Thymus (tissue), 11 donors: ENCODE results near the gene MRPL23. TPM values are rescaled to one million over a fixed set of nuclear protein-coding genes. Genes with fewer than 3 reads are reported as not detected.

ENCODE experiments used
- DNase-seq, 9 donors: peaks; one replicate each; pipeline ENCODE4 v3.0.0-alpha.2; 2013; ENCODE audit warnings: low spot score in 9 of 9, low read depth in 6 of 9, missing footprints in 1 of 9
- H3K27ac ChIP-seq, 2 donors: one replicate each; pipeline ENCODE4 v1.5.1; 2013; ENCODE audit warnings: control low read depth in 1 of 2, low read depth in 1 of 2, low read length in 1 of 2, mild to moderate bottlenecking in 1 of 2, moderate library complexity in 1 of 2
- H3K27me3 ChIP-seq, 2 donors: one replicate each; pipeline ENCODE4 v1.5.1; 2013; ENCODE audit warnings: low read length in 1 of 2; ENCODE audit not compliant: control insufficient read depth in 2 of 2, insufficient read depth in 1 of 2
- H3K36me3 ChIP-seq, 2 donors: one replicate each; pipeline ENCODE4 v1.5.1; 2013; ENCODE audit warnings: low read length in 1 of 2, mild to moderate bottlenecking in 1 of 2, moderate library complexity in 1 of 2; ENCODE audit not compliant: control insufficient read depth in 2 of 2, insufficient read depth in 2 of 2
- H3K4me1 ChIP-seq, 2 donors: one replicate each; pipeline ENCODE4 v1.5.1; 2013; ENCODE audit warnings: low read length in 2 of 2; ENCODE audit not compliant: control insufficient read depth in 2 of 2, insufficient read depth in 2 of 2
- H3K4me3 ChIP-seq, 2 donors: one replicate each; pipeline ENCODE4 v1.5.1; 2013; ENCODE audit warnings: low read length in 2 of 2, control low read depth in 1 of 2, mild to moderate bottlenecking in 1 of 2
- H3K9me3 ChIP-seq, 2 donors: one replicate each; pipeline ENCODE4 v1.5.1; 2013; ENCODE audit warnings: low read length in 1 of 2, mild to moderate bottlenecking in 1 of 2; ENCODE audit not compliant: control insufficient read depth in 2 of 2, insufficient read depth in 1 of 2
- WGBS: extraction: QIAGEN DNeasy Blood & Tissue Kit; methylation state at CpG from one replicate; pipeline ENCODE4 v1.1.7; 2013; 5-methylcytosine and 5-hydroxymethylcytosine counted together
- polyA plus RNA-seq: library from polyadenylated mRNA; stranded (reverse); fragments of 200-250 nt; gene quantifications from one replicate; pipeline ENCODE4 v1.2.3, GENCODE V29; 2013
- total RNA-seq: library from RNA; stranded (reverse); fragments of 120-200 nt; gene quantifications from one replicate; pipeline ENCODE4 v1.2.4, GENCODE V29; 2013
- donor health status: healthy.

Gene MRPL23
- total and polyA plus RNA-seq, 2 donors, result 62.8 to 75.9 TPM

DNA sequence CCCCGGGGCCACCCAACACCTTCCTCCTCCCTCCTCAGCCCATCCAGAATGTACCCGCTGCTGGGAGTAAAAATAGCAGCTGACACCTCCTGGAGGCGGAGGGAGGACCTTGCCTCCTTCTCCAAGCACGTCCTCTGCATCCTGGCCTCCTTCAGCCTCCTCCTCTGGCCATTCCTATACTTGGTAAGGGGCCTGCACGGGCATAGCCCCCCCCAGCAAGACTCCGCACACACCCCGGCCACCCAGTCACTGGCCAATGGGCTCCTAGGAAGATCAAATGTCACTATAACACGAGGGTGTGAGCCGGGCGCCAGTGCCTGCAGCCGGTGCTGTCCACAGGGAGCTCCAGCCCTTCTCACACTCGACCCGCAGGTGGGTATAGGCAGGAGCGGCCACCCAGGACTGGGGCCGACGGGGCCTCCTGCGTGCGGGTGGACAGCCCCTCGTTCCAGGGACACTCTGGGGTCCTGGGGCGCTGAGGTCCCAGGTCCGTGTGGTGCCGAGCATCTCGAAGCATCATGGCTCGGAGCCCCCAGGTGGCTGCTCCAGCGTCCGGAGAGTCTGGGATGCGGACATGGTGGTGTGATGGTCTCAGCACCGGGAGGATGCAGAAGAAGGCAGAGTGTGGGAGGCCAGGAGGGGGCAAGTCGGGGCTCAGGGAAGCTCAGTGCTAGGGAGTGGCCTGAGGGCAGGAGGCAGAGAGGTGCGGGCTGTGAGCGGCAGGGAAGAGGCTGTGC is 27.6 kb upstream of the MRPL23 start, which contains the start of gene TNNT3:
Gene TNNT3, plus strand, starts transcription at position 313 of the 737 bp plus-strand sequence. CDS start 3,172 bp downstream, outside the sequence.
- H3K4me3 ChIP-seq, result no peak within 1 kb of the TSS
- no peak within 1 kb of the TSS for H3K27ac ChIP-seq
- DNase-seq, result no peak
- no peaks in the 10 kb centered on the region for H3K9me3 ChIP-seq
- no peaks in the 10 kb centered on the region for H3K36me3 ChIP-seq
- peaks cover 4 to 24% of the 10 kb centered on the region in 2 donors for H3K4me1 ChIP-seq
- WGBS, result 94% methylated on average over 31 of the region's 31 CpGs
- no peaks in the 10 kb centered on the region for H3K27me3 ChIP-seq

DNA sequence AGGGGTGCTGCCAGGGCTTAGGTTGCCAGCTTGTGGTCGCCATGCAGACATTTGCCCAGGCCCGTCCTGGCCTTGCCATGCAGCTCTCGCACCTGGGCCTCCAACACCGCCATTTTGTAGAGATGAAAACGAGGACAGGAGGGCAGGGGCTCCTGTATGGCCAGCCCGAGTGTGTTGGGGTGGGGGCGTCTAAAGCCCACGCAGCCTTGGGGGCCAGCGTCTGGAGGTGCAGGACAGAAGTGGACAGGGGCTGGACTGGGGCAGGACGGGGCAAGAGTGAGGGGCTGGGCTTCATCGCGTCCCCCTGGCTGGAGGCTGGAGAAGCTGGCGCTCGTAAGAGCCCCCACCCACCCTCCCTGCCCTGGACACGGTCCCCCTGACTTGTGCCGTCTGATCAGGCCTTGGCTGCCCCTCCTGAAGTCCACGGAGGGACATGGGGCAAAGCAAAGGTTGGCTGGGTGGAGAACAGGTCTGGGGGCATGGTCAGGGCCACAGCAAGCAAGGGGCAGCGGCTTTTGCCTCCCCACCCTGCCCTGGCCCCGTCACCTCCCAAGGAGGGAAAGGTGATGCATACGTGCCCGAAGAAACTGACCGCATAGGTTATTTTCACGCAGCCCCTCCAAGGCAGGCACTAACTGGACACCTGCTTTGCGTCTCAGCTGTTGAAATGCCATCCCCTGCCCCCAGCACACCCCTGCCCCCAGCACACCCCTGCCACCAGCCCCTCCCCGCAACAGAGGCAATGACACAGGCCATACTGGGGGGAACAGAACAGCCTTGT is 26.8 kb upstream of the MRPL23 start:
- Histone ChIP-seq H3K9me3 (no peaks in the 10 kb centered on the region), H3K27ac (no peak overlapping the region), H3K4me3 (no peak overlapping the region), H3K27me3 (no peaks in the 10 kb centered on the region), H3K4me1 (peaks cover 4 to 27% of the 10 kb centered on the region in 2 donors), H3K36me3 (no peaks in the 10 kb centered on the region)
- 95% methylated on average over 25 of the region's 25 CpGs for WGBS
- no peak for DNase-seq

DNA sequence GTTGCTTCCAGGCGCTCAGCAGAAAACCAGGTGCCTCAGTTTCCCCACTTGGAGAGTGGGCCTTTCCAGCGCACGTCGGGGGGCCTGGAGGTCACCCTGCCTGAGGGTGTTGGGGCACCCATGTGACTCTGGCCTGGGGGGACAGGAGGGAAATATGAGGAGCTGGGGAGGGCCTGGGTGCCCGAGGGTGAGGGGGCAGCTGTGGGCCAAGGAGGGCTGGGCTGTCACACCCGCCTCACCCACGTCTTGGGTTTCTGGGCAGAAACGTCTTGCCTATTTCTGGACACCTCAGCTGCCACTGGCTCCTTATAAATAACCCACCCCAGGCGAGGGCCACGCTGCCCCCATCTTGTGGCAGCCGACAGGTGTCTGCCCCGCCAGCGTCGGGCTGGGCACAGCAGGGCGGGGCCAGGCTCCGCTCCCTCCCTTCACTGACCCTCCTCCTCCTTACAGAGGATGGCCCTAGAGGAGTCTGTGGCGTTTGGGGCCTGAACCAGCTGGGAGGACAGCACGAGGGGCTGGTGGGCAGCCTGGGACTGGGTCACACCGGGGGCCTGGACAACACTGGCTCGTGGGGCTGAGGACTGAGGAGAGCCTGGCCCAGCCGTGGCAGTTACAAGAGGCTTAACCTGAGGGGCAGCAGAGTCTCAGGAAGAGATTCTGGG is 26.1 kb upstream of the MRPL23 start:
- no peaks in the 10 kb centered on the region for H3K27me3 ChIP-seq
- no peak for DNase-seq
- peak overlapping the region in 1 of 2 donors; percentile 78 for H3K27ac ChIP-seq
- no peak overlapping the region for H3K4me3 ChIP-seq
- H3K4me1 ChIP-seq, result peaks cover 4 to 34% of the 10 kb centered on the region in 2 donors
- WGBS, result 91% methylated on average over 21 of the region's 21 CpGs
- H3K9me3 ChIP-seq, result no peaks in the 10 kb centered on the region
- H3K36me3 ChIP-seq, result no peaks in the 10 kb centered on the region

DNA sequence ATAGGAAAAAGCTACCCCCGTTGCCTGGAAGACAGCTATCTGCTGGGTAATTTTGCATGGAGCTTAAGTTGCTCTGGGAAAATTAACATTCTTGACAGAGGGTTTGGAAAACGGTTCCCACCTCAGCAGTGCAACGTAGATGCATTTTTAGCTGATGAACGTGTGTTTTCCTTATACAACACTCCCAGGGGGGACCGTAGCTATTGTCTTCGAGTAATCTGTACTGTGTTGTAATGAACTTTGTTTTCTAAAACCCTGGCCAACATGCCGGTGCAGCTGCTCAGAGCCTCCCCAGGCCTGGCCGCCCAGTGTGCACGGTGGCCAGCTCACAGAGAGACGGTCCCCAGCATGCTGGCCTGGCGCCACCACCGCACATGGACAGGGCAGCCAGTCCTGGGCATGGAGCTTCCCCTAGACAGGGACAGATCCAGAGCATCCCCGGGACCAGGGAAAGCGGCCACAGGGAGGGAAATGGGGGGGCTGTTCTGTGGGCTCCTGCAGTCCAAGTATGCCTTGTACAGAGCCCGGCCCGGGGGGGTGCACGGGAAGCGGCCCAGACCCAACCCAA is 25.5 kb upstream of the MRPL23 start:
- DNase-seq, result no peak
- WGBS, result 96% methylated on average over 18 of the region's 18 CpGs

DNA sequence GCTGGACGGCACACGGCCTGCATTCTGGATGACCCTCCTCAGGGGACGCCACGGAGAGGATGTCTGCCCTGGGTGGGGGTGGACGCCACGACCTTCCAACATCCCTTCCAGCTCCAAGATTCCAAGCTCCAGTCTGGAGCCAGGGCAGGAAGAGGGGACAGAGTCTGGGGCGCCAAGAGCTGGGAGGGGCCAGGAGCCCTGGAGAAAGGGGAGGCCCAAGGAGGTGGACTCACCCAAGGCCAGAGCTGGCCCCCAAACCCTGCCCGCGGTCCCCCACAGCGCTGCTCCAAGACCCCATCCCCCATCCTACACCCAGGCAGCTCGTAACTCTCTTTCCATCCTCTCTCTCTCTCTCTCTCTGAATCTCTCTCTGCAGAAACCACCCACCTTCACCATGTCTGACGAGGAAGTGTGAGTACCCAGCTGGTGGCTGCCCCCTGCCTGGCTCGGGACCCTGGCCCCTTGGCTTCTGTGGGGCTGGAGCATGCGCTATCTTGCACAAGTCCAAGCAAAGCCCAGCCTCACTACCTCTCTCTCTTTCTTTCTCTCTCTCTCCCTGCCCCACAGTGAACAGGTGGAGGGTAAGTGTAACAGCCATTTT is 24.6 kb upstream of the MRPL23 start:
- peaks cover 4 to 48% of the 10 kb centered on the region in 2 donors for H3K4me1 ChIP-seq
- WGBS, result 78% methylated on average over 14 of the region's 14 CpGs
- no peaks in the 10 kb centered on the region for H3K27me3 ChIP-seq
- H3K4me3 ChIP-seq, result no peak overlapping the region
- H3K9me3 ChIP-seq, result no peaks in the 10 kb centered on the region
- peak in 3 of 9 donors; percentile 14 to 46 (median 23) for DNase-seq
- peak overlapping the region in 1 of 2 donors; percentile 56 for H3K27ac ChIP-seq
- no peaks in the 10 kb centered on the region for H3K36me3 ChIP-seq

More for the DNA sequence above, 25.5 kb upstream of the MRPL23 start:
- Histone ChIP-seq H3K27ac (peak overlapping the region in 1 of 2 donors; percentile 78), H3K36me3 (no peaks in the 10 kb centered on the region), H3K4me3 (no peak overlapping the region), H3K27me3 (no peaks in the 10 kb centered on the region), H3K4me1 (peaks cover 4 to 39% of the 10 kb centered on the region in 2 donors), H3K9me3 (no peaks in the 10 kb centered on the region)

DNA sequence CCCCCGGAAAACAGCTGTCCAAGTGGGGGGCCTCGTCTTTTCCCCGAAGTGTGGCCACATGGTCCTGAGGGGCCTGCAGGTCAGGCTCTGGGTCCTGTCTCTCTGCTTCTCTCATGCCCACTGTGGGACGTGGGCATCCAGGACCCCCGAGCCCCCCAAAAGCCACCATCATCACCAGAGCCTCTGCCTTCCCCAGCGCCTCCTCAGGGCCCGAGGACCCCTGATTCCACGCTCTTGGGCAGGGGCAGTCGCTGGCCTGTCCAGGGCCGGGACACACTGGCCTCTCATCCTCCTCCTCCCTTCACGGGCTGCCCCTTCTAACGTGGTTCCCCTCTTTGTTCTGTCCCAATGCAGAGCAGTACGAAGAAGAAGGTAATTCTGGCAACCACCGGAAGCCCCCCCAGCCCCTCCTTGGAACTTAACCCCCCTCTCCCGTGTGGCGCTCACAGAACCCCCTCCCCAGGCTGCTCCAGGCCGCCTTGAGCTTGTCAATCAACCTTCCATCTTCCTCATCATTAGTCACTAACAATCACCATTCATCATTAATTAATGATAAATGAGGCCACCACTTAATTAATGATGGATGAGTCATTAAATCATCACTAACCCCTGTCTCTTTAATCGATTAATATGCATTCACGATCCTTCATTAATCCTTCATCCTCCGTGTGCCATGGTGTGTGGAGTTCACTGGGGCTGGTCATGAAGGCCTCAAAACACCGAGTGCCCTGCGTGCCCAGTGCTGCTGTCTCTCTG is 23.8 kb upstream of the MRPL23 start:
- DNase-seq, result no peak
- 94% methylated on average over 22 of the region's 22 CpGs for WGBS
- H3K36me3 ChIP-seq, result no peaks in the 10 kb centered on the region
- H3K9me3 ChIP-seq, result no peaks in the 10 kb centered on the region
- peaks cover 4 to 53% of the 10 kb centered on the region in 2 donors for H3K4me1 ChIP-seq
- no peaks in the 10 kb centered on the region for H3K27me3 ChIP-seq
- H3K4me3 ChIP-seq, result no peak overlapping the region
- H3K27ac ChIP-seq, result no peak overlapping the region

DNA sequence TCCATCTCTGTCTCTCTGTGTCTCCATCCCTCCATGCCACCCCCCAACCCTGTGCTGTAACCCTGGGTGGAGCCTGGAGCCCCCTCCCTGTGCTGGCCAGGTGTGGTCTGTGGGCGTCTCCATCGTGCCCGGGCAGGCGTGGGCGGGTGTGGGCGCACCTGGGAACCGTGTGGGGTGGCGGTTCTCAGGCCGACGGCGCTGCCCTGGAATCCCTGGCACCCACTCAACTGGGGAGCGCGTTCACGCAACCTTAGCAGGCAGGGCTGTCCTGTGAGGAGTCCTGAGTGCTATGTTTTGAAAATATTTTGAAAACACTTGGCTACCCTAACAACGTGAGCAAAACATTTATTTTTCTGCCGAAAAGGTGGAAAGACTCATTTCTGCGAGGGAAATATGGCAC is 23.0 kb upstream of the MRPL23 start:
- Histone ChIP-seq H3K27ac (peak overlapping the region in 1 of 2 donors; percentile 17), H3K27me3 (no peaks in the 10 kb centered on the region), H3K36me3 (no peaks in the 10 kb centered on the region), H3K4me1 (peaks cover 4 to 55% of the 10 kb centered on the region in 2 donors), H3K4me3 (no peak overlapping the region), H3K9me3 (no peaks in the 10 kb centered on the region)
- 77% methylated on average over 17 of the region's 17 CpGs for WGBS
- no peak for DNase-seq
